Heart left ventricle (tissue), 16 donors: ENCODE data around the gene BCAN. TPM values are rescaled to one million over a fixed set of nuclear protein-coding genes. Genes with fewer than 3 reads are reported as not detected.

Experiments
- ATAC-seq, 4 donors: fragments of 200-7000 bp; cut with Tn5 transposase; one replicate each; pipeline ENCODE4 v1.9.1; 2020 to 2022; ENCODE audit warnings: moderate library complexity in 4 of 4, mild to moderate bottlenecking in 3 of 4, moderate number of reproducible peaks in 1 of 4
- DNase-seq, 5 donors: peaks; one replicate each; pipeline ENCODE4 v3.0.0-alpha.2; 2020
- H3K27ac ChIP-seq, 12 donors: fragments of 200-600 bp; sonication (generic) in 4 of 12; one replicate each; pipeline versions ENCODE4 v1.5.0 to v1.8.0; 2016 to 2022; ENCODE audit warnings: mild to moderate bottlenecking in 2 of 12
- H3K27me3 ChIP-seq, 9 donors: fragments of 200-600 bp; sonication (generic) in 2 of 9; one replicate each; pipeline versions ENCODE4 v1.5.1 to v1.8.0; 2016 to 2022; ENCODE audit warnings: mild to moderate bottlenecking in 3 of 9
- H3K36me3 ChIP-seq, 9 donors: fragments of 200-600 bp; sonication (generic) in 2 of 9; one replicate each; pipeline versions ENCODE4 v1.5.0 to v1.8.0; 2018 to 2022; ENCODE audit warnings: mild to moderate bottlenecking in 2 of 9
- H3K4me1 ChIP-seq, 12 donors: fragments of 200-600 bp; sonication (generic) in 4 of 12; one replicate each; pipeline versions ENCODE4 v1.5.0 to v1.8.0; 2016 to 2022; ENCODE audit warnings: mild to moderate bottlenecking in 3 of 12
- H3K4me3 ChIP-seq, 12 donors: fragments of 200-600 bp; sonication (generic) in 4 of 12; one replicate each; pipeline versions ENCODE4 v1.5.0 to v1.8.0; 2017 to 2022; ENCODE audit warnings: mild to moderate bottlenecking in 9 of 12, moderate library complexity in 4 of 12
- H3K9me3 ChIP-seq, 12 donors: fragments of 200-600 bp; sonication (generic) in 4 of 12; one replicate each; pipeline versions ENCODE4 v1.5.0 to v1.8.0; 2016 to 2022; ENCODE audit warnings: mild to moderate bottlenecking in 1 of 12
- POLR2A ChIP-seq, 2 donors: fragments of 450-650 bp; IDR thresholded peaks; one replicate each; pipeline ENCODE4 v1.6.1; 2017; ENCODE audit warnings: antibody characterized with exemption in 2 of 2, mild to moderate bottlenecking in 2 of 2, moderate library complexity in 2 of 2
- WGBS, 4 donors: extraction: QIAGEN DNeasy Blood & Tissue Kit in 2 of 4; methylation state at CpG; one replicate each; pipeline versions ENCODE4 v1.1.5 to v1.1.7; 2013 to 2018; 5-methylcytosine and 5-hydroxymethylcytosine counted together
- intact Hi-C, 10 donors: fragments of 100-400 bp; cut with DNase I; formaldehyde crosslinking; loops; one replicate each; pipeline versions ENCODE4 v1.11.1 to v1.14.2; 2022
- polyA plus RNA-seq, 2 donors: library from polyadenylated mRNA; stranded (reverse); fragments of 200-250 nt; gene quantifications; one replicate each; pipeline ENCODE4 v1.2.3, GENCODE V29; 2013
- total RNA-seq, 9 donors: library from RNA; depleted of rRNA in 2 of 9; stranded (reverse); fragments of >200 nt in 2 of 9; fragmentation: NEBNext Ultra II Directional in 3 of 9; extraction: Animal tissue kit (Norgen Biotek cat#: 25700) in 3 of 9; gene quantifications; one replicate each; pipeline versions ENCODE4 v1.1.0 to v1.2.4, GENCODE V29; 2016 to 2023
- TF ChIP-seq, protein P1 (sequence below), 12 donors: fragments of 200-600 bp; sonication (generic) in 4 of 12; IDR thresholded peaks; one replicate each; pipeline versions ENCODE4 v1.5.0 to v1.8.0; 2018 to 2022; ENCODE audit warnings: antibody characterized with exemption in 12 of 12, mild to moderate bottlenecking in 5 of 12
- donor health status: ischemic (EF 13 %, LVEDD 7.1; RV severe dilation, severe dysfunction).
- donor health status: healthy with polysubstance abuse.
- donor health status: DM: no; HTN: yes; CAD: no.
- donor health status: DM: no; HTN: no; CAD: no.
- donor health status: ischemic (EF 25% LVEDD 6.9; RV normal size, moderate dysfunction).
- donor health status: ischemic (EF 25% LVEDD 5.7; RV mildly dilated, moderate dysfunction).
- donor health status: healthy.
- donor health status: DM: yes; HTN: yes; CAD: no.
- donor health status: ischemic (EF 35%, LVEDD 5.7; RV mildly dilated, moderate dysfunction).
- donor health status: nonischemic (EF 11% LVEDD 7.7; RV severe dilation, severe dysfunction).
- donor health status: DM: yes; HTN: yes; CAD: no.
- donor health status: PGD.
- donor health status: ischemic (EF 29% LVEDD 5.4; RV normal size, mild dysfunction).
- donor health status: nonischemic (EF 23%, LVEDD 6.1; RV moderate dilation, normal function).

Gene BCAN
- total and polyA plus RNA-seq, 11 donors, result 0.09 to 0.27 (median 0.13) TPM; not detected in 5

- intact Hi-C loops, result loop anchor here in 4 of 10 donors (5.0 to 10.0 kb wide), 3 partner anchors 162 to 552 kb away; partner anchors contain the start of genes MEF2D (in 3 of the 4) and LMNA (in 1 of the 4)
- ATAC-seq (peak in 3 of 4 donors; percentile 1 to 6 (median 3)), DNase-seq (no peak)
- WGBS, 4 donors, result 69 to 80% (median 71%) methylated on average over 7 to 9 of the region's 9 CpGs
- H3K27ac ChIP-seq, result peak overlapping the region; percentile 90 to 99 (median 96)
- no peaks in the 10 kb centered on the region for H3K9me3 ChIP-seq
- no peak overlapping the region for H3K4me3 ChIP-seq
- H3K36me3 ChIP-seq, result peaks cover 0 to 21% (median 13%) of the 10 kb centered on the region in 9 donors
- H3K27me3 ChIP-seq, result no peaks in the 10 kb centered on the region
- TF ChIP-seq, protein P1, sequence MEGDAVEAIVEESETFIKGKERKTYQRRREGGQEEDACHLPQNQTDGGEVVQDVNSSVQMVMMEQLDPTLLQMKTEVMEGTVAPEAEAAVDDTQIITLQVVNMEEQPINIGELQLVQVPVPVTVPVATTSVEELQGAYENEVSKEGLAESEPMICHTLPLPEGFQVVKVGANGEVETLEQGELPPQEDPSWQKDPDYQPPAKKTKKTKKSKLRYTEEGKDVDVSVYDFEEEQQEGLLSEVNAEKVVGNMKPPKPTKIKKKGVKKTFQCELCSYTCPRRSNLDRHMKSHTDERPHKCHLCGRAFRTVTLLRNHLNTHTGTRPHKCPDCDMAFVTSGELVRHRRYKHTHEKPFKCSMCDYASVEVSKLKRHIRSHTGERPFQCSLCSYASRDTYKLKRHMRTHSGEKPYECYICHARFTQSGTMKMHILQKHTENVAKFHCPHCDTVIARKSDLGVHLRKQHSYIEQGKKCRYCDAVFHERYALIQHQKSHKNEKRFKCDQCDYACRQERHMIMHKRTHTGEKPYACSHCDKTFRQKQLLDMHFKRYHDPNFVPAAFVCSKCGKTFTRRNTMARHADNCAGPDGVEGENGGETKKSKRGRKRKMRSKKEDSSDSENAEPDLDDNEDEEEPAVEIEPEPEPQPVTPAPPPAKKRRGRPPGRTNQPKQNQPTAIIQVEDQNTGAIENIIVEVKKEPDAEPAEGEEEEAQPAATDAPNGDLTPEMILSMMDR (IDR thresholded peaks at IDR 0.05), result no peak
- H3K4me1 ChIP-seq, result peaks cover 62 to 100% (median 93%) of the 10 kb centered on the region in 12 donors
Observed at GRCh38 chr1:156666862-156667609, 25.1 kb downstream of the BCAN start.

DNA sequence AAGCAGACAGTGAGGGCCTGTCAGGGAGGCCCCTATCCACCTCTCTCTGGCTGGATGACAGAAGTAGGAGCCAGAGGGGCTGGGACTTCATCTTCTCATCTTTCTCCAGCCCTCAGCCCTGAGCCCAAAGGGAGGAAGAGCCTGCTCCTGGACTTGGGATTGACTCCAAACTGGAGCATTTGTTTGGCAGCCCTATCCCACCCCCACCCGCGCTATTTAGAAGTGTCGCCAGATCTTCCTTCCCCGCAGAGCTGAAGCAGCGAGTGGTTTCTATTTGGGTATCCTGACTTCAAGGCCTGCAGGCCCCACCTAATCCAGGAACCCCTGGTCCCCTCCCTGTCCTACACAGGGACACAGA lies 25.7 kb downstream of the BCAN start:
- Histone ChIP-seq H3K27me3 (no peaks in the 10 kb centered on the region), H3K9me3 (no peaks in the 10 kb centered on the region), H3K4me3 (no peak overlapping the region), H3K36me3 (peaks cover 0 to 26% (median 18%) of the 10 kb centered on the region in 9 donors), H3K27ac (peak overlapping the region; percentile 90 to 99 (median 96)), H3K4me1 (peaks cover 58 to 100% (median 90%) of the 10 kb centered on the region in 12 donors)
- 0 to 16% (median 10%) methylated on average over 3 to 5 of the region's 5 CpGs for WGBS, 4 donors
- intact Hi-C loops, result loop anchor here in 4 of 10 donors (5.0 to 10.0 kb wide), 3 partner anchors 163 to 553 kb away; partner anchors contain the start of genes MEF2D (in 3 of the 4) and LMNA (in 1 of the 4)
- TF ChIP-seq POLR2A (IDR thresholded peaks at IDR 0.05), result no peak
- TF ChIP-seq, protein P1 (IDR thresholded peaks at IDR 0.05), result no peak
- ATAC-seq (peak; percentile 48 to 73 (median 60)), DNase-seq (peak in 4 of 5 donors; percentile 78 to 84 (median 80))

GRCh38 chr1:156667968-156668709 lies 26.2 kb downstream of the BCAN start:
- Histone ChIP-seq H3K9me3 (no peaks in the 10 kb centered on the region), H3K27ac (peak overlapping the region; percentile 90 to 99 (median 96)), H3K4me1 (peaks cover 53 to 100% (median 89%) of the 10 kb centered on the region in 12 donors), H3K27me3 (no peaks in the 10 kb centered on the region), H3K4me3 (no peak overlapping the region), H3K36me3 (peaks cover 0 to 32% (median 24%) of the 10 kb centered on the region in 9 donors)
- ATAC-seq (peak in 3 of 4 donors; percentile 1 to 10 (median 2)), DNase-seq (no peak)
- 43 to 65% (median 56%) methylated on average over 8 to 9 of the region's 9 CpGs for WGBS, 4 donors
- no peak for TF ChIP-seq POLR2A (IDR thresholded peaks at IDR 0.05)
- TF ChIP-seq, protein P1 (IDR thresholded peaks at IDR 0.05), result no peak
- intact Hi-C loops, result loop anchor here in 4 of 10 donors (5.0 to 10.0 kb wide), 3 partner anchors 163 to 553 kb away; partner anchors contain the start of genes MEF2D (in 3 of the 4) and LMNA (in 1 of the 4)
